HL-60/S4 (cell line): ENCODE measurements around the gene CAMK1.
"Not testable (repeated sequence)": the region's sequence is repeated elsewhere in the genome, so short reads cannot be mapped to it uniquely, and the experiment has no call there.

Experiments used
- in situ Hi-C: fragments of 300-500 bp; cut with MboI; formaldehyde crosslinking; loops from 2 replicates; pipeline ENCODE4 v1.14.3; 2022; ENCODE audit warnings: low sequenced_read_pairs

CAMK1 gene

DNA sequence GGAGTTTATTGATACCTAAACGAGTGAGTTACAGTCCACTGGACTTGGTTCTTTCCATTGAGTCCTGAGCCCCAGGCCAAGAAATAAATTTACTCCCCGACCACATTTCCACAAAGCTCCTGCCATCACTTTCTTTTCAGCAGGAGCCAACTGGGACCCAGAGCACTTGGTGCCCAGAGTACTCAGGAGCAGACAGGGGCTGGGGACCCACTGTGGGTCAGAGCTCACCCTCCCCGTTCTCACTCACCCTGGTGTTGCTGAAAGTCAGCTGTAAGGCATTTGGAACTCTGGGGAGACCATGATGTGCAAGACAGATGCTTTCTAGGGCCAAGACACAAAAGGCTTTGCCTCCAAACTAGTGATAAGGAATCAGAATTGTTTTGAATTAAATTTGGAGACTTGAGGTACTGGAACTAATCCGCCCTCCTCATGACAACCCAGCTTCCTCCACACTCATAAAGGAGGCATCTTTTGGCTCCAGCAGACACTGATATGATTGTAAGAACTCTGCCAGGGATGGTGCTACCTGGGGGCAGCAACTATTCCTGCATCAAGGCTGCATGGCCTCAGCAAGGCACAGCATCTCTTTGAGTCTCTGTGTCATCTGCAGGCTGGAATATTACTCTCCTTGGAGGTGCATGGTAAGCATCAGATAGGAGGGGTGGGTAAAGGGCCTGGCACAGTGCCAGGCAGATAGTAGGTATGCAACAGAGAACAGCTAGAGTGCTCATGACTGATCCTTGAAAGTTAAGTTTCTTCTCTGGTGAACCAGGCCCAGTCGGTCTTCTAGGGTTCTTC is 7.3 kb upstream of the CAMK1 start:
- in situ Hi-C loops, result no loop called here

GRCh38 chr3:9771007-9771406 is 1.3 kb upstream of the CAMK1 start:
- in situ Hi-C loops, result not testable (repeated sequence)

GRCh38 chr3:9770276-9770812 is 597 bp upstream of the CAMK1 start:
- in situ Hi-C loops, result no loop called here

DNA sequence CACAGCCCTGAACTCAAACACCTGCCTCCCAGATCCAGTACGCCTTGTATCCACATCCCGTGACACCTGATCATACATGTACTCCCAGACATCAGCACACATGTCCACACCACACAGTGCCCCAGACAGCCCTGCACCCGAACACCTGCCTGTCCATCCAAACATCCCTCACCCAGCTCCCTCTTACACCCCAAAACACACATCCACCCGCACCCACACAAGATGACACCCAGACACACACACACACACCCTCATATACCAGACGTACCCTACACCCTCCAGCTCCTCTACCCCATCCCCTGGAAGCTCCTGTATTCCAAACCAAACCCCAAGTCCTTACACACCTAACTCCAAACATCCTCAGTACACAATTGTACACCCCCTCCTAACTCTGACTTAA is 735 bp downstream of the CAMK1 start:
- in situ Hi-C loops, result no loop called here

GRCh38 chr3:9768141-9768775 is 1.5 kb downstream of the CAMK1 start:
- in situ Hi-C loops, result no loop called here

GRCh38 chr3:9767418-9767817 is 2.3 kb downstream of the CAMK1 start:
- in situ Hi-C loops, result no loop called here

- in situ Hi-C loops, result no loop called here
These were observed 3.9 kb downstream of the CAMK1 start for GRCh38 chr3:9765865-9766264.

DNA sequence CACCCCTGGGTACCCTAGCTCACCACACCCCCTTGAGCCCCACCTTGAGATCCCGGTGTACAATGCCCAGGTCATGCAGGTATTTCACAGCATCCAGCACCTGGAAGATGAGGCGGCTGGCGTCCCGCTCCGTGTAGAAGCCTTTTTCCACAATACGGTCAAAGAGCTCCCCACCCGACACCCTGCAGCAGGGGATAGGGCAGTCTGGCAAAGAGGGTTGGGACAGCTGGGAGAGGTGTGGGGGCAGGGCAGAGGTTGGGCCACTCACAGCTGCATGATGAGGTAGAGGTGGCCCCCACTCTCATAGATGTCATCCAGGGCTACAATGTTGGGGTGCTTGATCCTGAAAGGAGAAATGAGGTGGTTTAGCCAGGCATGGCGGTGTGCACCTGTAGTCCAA is 6.9 kb downstream of the CAMK1 start:
- in situ Hi-C loops, result no loop called here

DNA sequence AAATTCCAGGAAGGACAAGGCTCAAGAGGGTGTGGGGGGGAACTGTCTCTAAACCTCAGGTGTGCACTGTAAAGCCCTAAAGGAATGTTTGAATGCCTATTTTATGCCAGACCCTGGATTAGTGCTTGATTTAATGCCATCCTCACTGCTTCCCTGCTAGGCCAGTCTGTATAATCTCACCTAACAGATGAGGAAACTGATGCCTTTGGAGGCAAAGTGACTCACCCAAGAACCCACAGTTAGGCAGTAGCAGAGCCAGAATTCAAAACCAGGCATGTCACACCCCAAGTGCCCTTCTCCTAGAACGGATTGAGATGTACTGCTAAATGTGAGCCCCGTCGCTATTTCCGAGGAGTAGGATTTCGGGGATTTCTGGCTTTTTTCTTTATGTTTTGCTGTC is 7.8 kb downstream of the CAMK1 start:
- in situ Hi-C loops, result no loop called here

GRCh38 chr3:9760779-9761505 is 8.8 kb downstream of the CAMK1 start:
- in situ Hi-C loops, result no loop called here

DNA sequence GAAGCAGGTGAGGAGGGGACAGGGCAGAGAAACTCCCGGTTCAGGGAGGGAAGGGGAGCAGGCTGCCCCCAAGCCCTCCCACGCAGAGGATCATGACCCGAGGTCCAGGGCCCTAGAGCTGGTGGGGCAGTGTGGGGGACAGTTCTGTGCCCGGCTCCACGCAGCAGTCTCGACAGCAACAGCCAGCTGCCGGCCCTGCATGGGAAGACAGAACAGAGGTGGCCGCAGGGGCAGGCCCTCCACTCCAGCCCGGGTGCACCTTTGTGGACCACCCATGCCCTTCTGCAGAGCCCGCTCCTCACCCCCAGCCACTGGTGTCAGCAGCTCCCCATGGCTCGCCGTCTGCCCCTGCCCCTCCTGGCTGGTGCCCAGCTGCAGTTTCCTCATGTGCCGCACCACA is 12.3 kb downstream of the CAMK1 start:
- in situ Hi-C loops, result no loop called here

- in situ Hi-C loops, result no loop called here
These were observed 15.1 kb downstream of the CAMK1 start for GRCh38 chr3:9754678-9755077.

GRCh38 chr3:9750556-9751411 is 19.0 kb downstream of the CAMK1 start:
- in situ Hi-C loops, result no loop called here

GRCh38 chr3:9749645-9750555 is 19.8 kb downstream of the CAMK1 start, which contains the start of gene OGG1:
TSS of gene OGG1 (plus strand) at chr3:9749952. CDS start at chr3:9750287, 335 bp downstream.
- in situ Hi-C loops, result no loop called here

- in situ Hi-C loops, result no loop called here
These were observed 20.5 kb downstream of the CAMK1 start for GRCh38 chr3:9749296-9749644.

GRCh38 chr3:9748031-9748430 is 21.7 kb downstream of the CAMK1 start:
- in situ Hi-C loops, result no loop called here

GRCh38 chr3:9747267-9747666 is 22.5 kb downstream of the CAMK1 start:
- in situ Hi-C loops, result no loop called here

DNA sequence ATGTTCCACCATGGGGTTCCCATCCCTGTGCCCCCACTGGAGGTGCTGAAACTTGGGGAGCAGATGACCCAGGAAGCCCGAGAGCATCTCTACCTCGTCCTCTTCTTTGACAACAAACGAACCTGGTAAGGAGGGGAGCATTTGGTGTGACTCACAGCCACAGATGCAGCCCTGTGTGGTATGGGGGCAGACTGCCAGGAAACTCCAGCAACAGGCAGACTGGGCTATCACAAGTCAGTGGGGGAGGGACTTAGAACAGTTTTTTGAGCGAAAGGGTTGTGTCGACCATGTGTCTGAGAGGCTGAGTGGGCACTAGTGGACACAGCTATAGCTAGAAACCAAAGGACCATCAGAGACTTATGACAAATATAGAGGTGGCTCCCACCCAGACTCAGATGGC is 23.4 kb downstream of the CAMK1 start:
- in situ Hi-C loops, result no loop called here

- in situ Hi-C loops, result no loop called here
These were observed 24.2 kb downstream of the CAMK1 start for GRCh38 chr3:9745521-9745920.

DNA sequence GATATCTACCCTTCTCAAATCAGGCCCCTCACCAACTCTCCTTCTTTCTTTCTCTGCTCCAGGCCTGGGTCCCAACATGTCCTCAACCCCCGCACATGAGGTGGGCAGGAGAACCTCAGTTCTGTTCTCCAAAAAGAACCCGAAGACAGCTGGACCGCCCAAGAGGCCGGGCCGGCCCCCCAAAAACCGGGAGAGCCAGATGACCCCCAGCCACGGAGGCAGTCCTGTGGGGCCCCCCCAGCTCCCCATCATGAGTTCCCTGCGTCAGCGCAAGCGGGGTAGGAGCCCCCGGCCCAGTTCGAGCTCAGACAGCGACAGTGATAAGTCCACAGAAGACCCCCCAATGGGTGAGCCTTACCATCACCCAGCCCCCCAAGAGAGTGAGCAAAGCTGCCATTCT is 25.6 kb downstream of the CAMK1 start:
- in situ Hi-C loops, result no loop called here
